ENCODE results near the gene STEAP1B.
"Not testable (repeated sequence)": the region's sequence is repeated elsewhere in the genome, so short reads cannot be mapped to it uniquely, and the experiment has no call there.

STEAP1B gene

GRCh38 chr7:22444181-22444971 is 55.6 kb downstream of the STEAP1B start:
- H3K9ac ChIP-seq (ENCODE audit: low read depth in 1 of 2, low read length in 2 of 2) = no peak overlapping the region
- H3K27me3 ChIP-seq (ENCODE audit: control insufficient read depth in 1 of 2, insufficient read depth in 2 of 2, low read length in 2 of 2) = no peaks in the 10 kb centered on the region
- peaks cover 22 to 26% of the 10 kb centered on the region in 2 donors for H3K4me1 ChIP-seq (ENCODE audit: control insufficient read depth in 1 of 2, insufficient read depth in 2 of 2, low read length in 2 of 2)
- no peaks in the 10 kb centered on the region for H3K9me3 ChIP-seq (ENCODE audit: control insufficient read depth in 1 of 2, low read length in 2 of 2)
- no peak overlapping the region for H3K4me3 ChIP-seq (ENCODE audit: low read depth in 1 of 2, low read length in 2 of 2)
- no peaks in the 10 kb centered on the region for H3K36me3 ChIP-seq (ENCODE audit: control insufficient read depth in 1 of 2, insufficient read depth in 2 of 2, low read length in 2 of 2)
- no peak overlapping the region for H3K27ac ChIP-seq (ENCODE audit: low read depth, low read length)

GRCh38 chr7:22443370-22444180 is 56.4 kb downstream of the STEAP1B start:
- Histone ChIP-seq H3K27ac (ENCODE audit: low read depth, low read length) (no peak overlapping the region), H3K9me3 (ENCODE audit: control insufficient read depth in 1 of 2, low read length in 2 of 2) (no peaks in the 10 kb centered on the region), H3K9ac (ENCODE audit: low read depth in 1 of 2, low read length in 2 of 2) (no peak overlapping the region), H3K27me3 (ENCODE audit: control insufficient read depth in 1 of 2, insufficient read depth in 2 of 2, low read length in 2 of 2) (no peaks in the 10 kb centered on the region), H3K36me3 (ENCODE audit: control insufficient read depth in 1 of 2, insufficient read depth in 2 of 2, low read length in 2 of 2) (no peaks in the 10 kb centered on the region), H3K4me3 (ENCODE audit: low read depth in 1 of 2, low read length in 2 of 2) (no peak overlapping the region), H3K4me1 (ENCODE audit: control insufficient read depth in 1 of 2, insufficient read depth in 2 of 2, low read length in 2 of 2) (peaks cover 22 to 26% of the 10 kb centered on the region in 2 donors)

DNA sequence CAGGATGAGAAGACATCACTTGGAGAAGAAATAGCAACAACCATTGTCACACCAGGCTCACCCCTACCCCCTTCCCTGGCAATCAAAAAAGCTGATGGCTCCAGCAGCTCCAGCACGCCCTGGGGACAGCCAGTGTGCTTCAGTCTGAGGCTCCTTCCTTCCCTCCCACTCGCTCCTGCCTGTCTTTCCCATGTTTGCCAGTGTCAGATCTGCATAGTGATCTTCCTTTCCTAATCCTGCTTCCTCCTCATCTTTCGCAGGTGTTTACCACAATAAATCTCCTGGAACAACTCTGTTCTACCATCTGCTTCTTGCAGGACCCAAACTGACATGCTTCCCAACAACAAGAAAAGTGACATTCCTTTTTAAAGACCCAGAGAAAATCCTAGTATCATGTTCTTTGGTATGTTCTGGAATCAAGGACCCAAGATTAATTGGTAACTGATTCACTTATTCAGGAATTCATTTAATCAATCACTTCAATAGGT is 57.1 kb downstream of the STEAP1B start:
- Histone ChIP-seq H3K4me1 (ENCODE audit: control insufficient read depth in 1 of 2, insufficient read depth in 2 of 2, low read length in 2 of 2) (peaks cover 22 to 26% of the 10 kb centered on the region in 2 donors), H3K27me3 (ENCODE audit: control insufficient read depth in 1 of 2, insufficient read depth in 2 of 2, low read length in 2 of 2) (no peaks in the 10 kb centered on the region), H3K9me3 (ENCODE audit: control insufficient read depth in 1 of 2, low read length in 2 of 2) (no peaks in the 10 kb centered on the region), H3K9ac (ENCODE audit: low read depth in 1 of 2, low read length in 2 of 2) (no peak overlapping the region), H3K4me3 (ENCODE audit: low read depth in 1 of 2, low read length in 2 of 2) (no peak overlapping the region), H3K27ac (ENCODE audit: low read depth, low read length) (no peak overlapping the region), H3K36me3 (ENCODE audit: control insufficient read depth in 1 of 2, insufficient read depth in 2 of 2, low read length in 2 of 2) (no peaks in the 10 kb centered on the region)

DNA sequence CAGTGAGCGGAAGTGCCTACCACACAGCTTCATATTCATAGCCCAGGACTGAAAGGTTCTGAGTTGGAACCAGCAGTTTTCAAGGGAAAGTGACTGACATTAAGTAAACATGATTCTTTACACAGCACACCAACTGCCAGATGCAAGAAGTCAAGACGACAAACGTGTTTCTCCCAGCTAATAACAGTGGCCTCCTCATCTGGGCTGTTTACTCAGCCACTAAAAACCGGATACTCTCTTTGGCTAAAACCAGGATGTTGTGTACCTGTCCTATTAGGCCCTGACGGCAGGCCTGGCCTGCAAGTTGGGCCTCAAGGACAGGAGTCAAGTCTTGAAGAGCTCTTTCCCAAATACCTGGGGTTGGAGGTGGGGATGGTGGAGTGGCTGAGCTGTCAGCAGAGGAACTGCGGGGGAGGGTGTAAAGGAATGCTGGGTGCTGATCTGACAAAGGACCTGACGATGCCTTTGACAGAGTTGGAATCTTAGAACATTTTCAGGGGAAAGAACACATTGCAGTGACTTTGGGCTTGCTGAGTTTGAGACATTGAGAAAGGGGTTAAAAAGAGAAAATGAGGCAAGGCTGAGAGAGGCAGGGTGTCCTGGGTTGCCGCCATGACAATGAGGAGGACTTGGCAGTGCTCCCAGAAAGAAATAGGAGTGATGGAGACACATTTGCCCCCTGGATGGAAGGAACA is 57.7 kb downstream of the STEAP1B start:
- Histone ChIP-seq H3K4me3 (ENCODE audit: low read depth in 1 of 2, low read length in 2 of 2) (no peak overlapping the region), H3K27ac (ENCODE audit: low read depth, low read length) (no peak overlapping the region), H3K9me3 (ENCODE audit: control insufficient read depth in 1 of 2, low read length in 2 of 2) (no peaks in the 10 kb centered on the region), H3K27me3 (ENCODE audit: control insufficient read depth in 1 of 2, insufficient read depth in 2 of 2, low read length in 2 of 2) (no peaks in the 10 kb centered on the region), H3K9ac (ENCODE audit: low read depth in 1 of 2, low read length in 2 of 2) (no peak overlapping the region), H3K4me1 (ENCODE audit: control insufficient read depth in 1 of 2, insufficient read depth in 2 of 2, low read length in 2 of 2) (peaks cover 22 to 26% of the 10 kb centered on the region in 2 donors), H3K36me3 (ENCODE audit: control insufficient read depth in 1 of 2, insufficient read depth in 2 of 2, low read length in 2 of 2) (no peaks in the 10 kb centered on the region)

- Histone ChIP-seq H3K27me3 (ENCODE audit: control insufficient read depth in 1 of 2, insufficient read depth in 2 of 2, low read length in 2 of 2) (no peaks in the 10 kb centered on the region), H3K27ac (ENCODE audit: low read depth, low read length) (no peak overlapping the region), H3K9me3 (ENCODE audit: control insufficient read depth in 1 of 2, low read length in 2 of 2) (no peaks in the 10 kb centered on the region)
These were observed 58.8 kb downstream of the STEAP1B start for GRCh38 chr7:22441157-22441556.

DNA sequence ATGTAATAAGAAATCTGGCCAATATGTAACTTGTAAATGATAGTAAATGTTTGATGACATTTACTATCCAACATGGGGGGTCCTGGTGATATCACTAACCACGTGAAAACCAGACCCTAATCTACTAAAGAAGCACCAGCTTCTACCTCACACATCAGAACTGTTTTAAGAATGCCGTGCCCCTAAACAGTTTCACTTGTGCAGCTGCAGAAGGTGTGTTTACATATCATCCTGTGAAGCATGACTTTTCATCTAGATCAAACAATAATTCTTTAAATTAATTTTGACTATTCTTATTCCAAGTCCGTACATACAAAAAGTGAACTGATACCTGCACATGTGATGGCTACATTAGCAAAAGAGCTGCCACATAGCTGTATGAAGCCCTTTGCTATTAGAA is 61.0 kb downstream of the STEAP1B start:
- no peaks in the 10 kb centered on the region for H3K9me3 ChIP-seq (ENCODE audit: control insufficient read depth in 1 of 2, low read length in 2 of 2)
- no peak overlapping the region for H3K27ac ChIP-seq (ENCODE audit: low read depth, low read length)
- H3K36me3 ChIP-seq (ENCODE audit: control insufficient read depth in 1 of 2, insufficient read depth in 2 of 2, low read length in 2 of 2) = no peaks in the 10 kb centered on the region
- H3K27me3 ChIP-seq (ENCODE audit: control insufficient read depth in 1 of 2, insufficient read depth in 2 of 2, low read length in 2 of 2) = no peaks in the 10 kb centered on the region
- peaks cover 9 to 13% of the 10 kb centered on the region in 2 donors for H3K4me1 ChIP-seq (ENCODE audit: control insufficient read depth in 1 of 2, insufficient read depth in 2 of 2, low read length in 2 of 2)
- H3K4me3 ChIP-seq (ENCODE audit: low read depth in 1 of 2, low read length in 2 of 2) = no peak overlapping the region
- no peak overlapping the region for H3K9ac ChIP-seq (ENCODE audit: low read depth in 1 of 2, low read length in 2 of 2)

More at GRCh38 chr7:22441157-22441556, 58.8 kb downstream of the STEAP1B start:
- Histone ChIP-seq H3K36me3 (ENCODE audit: control insufficient read depth in 1 of 2, insufficient read depth in 2 of 2, low read length in 2 of 2) (no peaks in the 10 kb centered on the region), H3K9ac (ENCODE audit: low read depth in 1 of 2, low read length in 2 of 2) (no peak overlapping the region), H3K4me3 (ENCODE audit: low read depth in 1 of 2, low read length in 2 of 2) (no peak overlapping the region), H3K4me1 (ENCODE audit: control insufficient read depth in 1 of 2, insufficient read depth in 2 of 2, low read length in 2 of 2) (peaks cover 22 to 26% of the 10 kb centered on the region in 2 donors)

GRCh38 chr7:22436552-22436951 is 63.4 kb downstream of the STEAP1B start:
- not testable (repeated sequence) for H3K36me3 ChIP-seq (ENCODE audit: control insufficient read depth in 1 of 2, insufficient read depth in 2 of 2, low read length in 2 of 2); H3K27me3 ChIP-seq (ENCODE audit: control insufficient read depth in 1 of 2, insufficient read depth in 2 of 2, low read length in 2 of 2); H3K9ac ChIP-seq (ENCODE audit: low read depth in 1 of 2, low read length in 2 of 2); H3K9me3 ChIP-seq (ENCODE audit: control insufficient read depth in 1 of 2, low read length in 2 of 2); H3K4me3 ChIP-seq (ENCODE audit: low read depth in 1 of 2, low read length in 2 of 2); H3K27ac ChIP-seq (ENCODE audit: low read depth, low read length); H3K4me1 ChIP-seq (ENCODE audit: control insufficient read depth in 1 of 2, insufficient read depth in 2 of 2, low read length in 2 of 2)

DNA sequence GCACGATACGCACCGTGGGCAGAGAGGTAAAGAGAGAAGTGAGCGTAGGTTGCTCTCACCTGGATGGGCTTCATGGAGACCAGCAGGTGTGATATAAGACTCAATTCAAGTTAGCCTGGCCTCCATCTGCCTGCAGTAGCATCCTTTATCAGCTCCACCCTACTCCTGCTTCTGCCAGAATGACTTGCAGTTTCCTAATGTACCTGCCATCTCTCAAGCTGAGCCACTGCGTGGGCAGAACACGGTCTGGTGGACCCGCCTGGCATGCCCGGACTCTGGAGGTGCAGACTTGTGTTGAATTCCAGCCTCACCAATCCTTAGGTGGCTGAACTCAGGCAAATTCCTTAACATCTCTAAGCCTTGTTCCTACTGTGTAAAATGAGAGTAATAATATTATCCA is 64.3 kb downstream of the STEAP1B start:
- H3K27me3 ChIP-seq (ENCODE audit: control insufficient read depth in 1 of 2, insufficient read depth in 2 of 2, low read length in 2 of 2) = no peaks in the 10 kb centered on the region
- H3K4me1 ChIP-seq (ENCODE audit: control insufficient read depth in 1 of 2, insufficient read depth in 2 of 2, low read length in 2 of 2) = no peaks in the 10 kb centered on the region
- no peak overlapping the region for H3K4me3 ChIP-seq (ENCODE audit: low read depth in 1 of 2, low read length in 2 of 2)
- H3K9ac ChIP-seq (ENCODE audit: low read depth in 1 of 2, low read length in 2 of 2) = no peak overlapping the region
- H3K9me3 ChIP-seq (ENCODE audit: control insufficient read depth in 1 of 2, low read length in 2 of 2) = no peaks in the 10 kb centered on the region
- no peak overlapping the region for H3K27ac ChIP-seq (ENCODE audit: low read depth, low read length)
- H3K36me3 ChIP-seq (ENCODE audit: control insufficient read depth in 1 of 2, insufficient read depth in 2 of 2, low read length in 2 of 2) = no peaks in the 10 kb centered on the region

GRCh38 chr7:22435105-22435504 is 64.9 kb downstream of the STEAP1B start:
- no peaks in the 10 kb centered on the region for H3K27me3 ChIP-seq (ENCODE audit: control insufficient read depth in 1 of 2, insufficient read depth in 2 of 2, low read length in 2 of 2)
- H3K36me3 ChIP-seq (ENCODE audit: control insufficient read depth in 1 of 2, insufficient read depth in 2 of 2, low read length in 2 of 2) = no peaks in the 10 kb centered on the region
- H3K4me1 ChIP-seq (ENCODE audit: control insufficient read depth in 1 of 2, insufficient read depth in 2 of 2, low read length in 2 of 2) = no peaks in the 10 kb centered on the region
- H3K4me3 ChIP-seq (ENCODE audit: low read depth in 1 of 2, low read length in 2 of 2) = no peak overlapping the region
- no peak overlapping the region for H3K9ac ChIP-seq (ENCODE audit: low read depth in 1 of 2, low read length in 2 of 2)
- H3K9me3 ChIP-seq (ENCODE audit: control insufficient read depth in 1 of 2, low read length in 2 of 2) = no peaks in the 10 kb centered on the region
- no peak overlapping the region for H3K27ac ChIP-seq (ENCODE audit: low read depth, low read length)

All from duodenal mucosa (tissue), 2 donors.